Thyroid gland (tissue), 4 donors: ENCODE data around the gene CDC27. TPM values are rescaled to one million over a fixed set of nuclear protein-coding genes. Genes with fewer than 3 reads are reported as not detected.
"Not testable (repeated sequence)": the region's sequence is repeated elsewhere in the genome, so short reads cannot be mapped to it uniquely, and the experiment has no call there.

Experiments
- DNase-seq, 2 donors: peaks; one replicate each; pipeline ENCODE4 v3.0.0-alpha.2; 2019
- H3K27ac ChIP-seq, 3 donors: fragments of 200-600 bp; sonication (generic); 1 replicate in 2 of 3; 2 replicates in 1 of 3; pipeline ENCODE4 v1.5.1; 2016 to 2019; ENCODE audit warnings: mild to moderate bottlenecking in 1 of 3, moderate library complexity in 1 of 3
- H3K27me3 ChIP-seq: fragments of 200-600 bp; sonication (generic); one replicate; pipeline ENCODE4 v1.5.1; 2019
- H3K36me3 ChIP-seq, 2 donors: fragments of 200-600 bp; sonication (generic); one replicate each; pipeline ENCODE4 v1.5.1; 2016 to 2019
- H3K4me1 ChIP-seq, 2 donors: fragments of 200-600 bp; sonication (generic); one replicate each; pipeline ENCODE4 v1.5.1; 2017 to 2019
- H3K4me3 ChIP-seq, 3 donors: fragments of 200-600 bp; sonication (generic); replicated peaks in 1 of 3; 1 replicate in 2 of 3; 2 replicates in 1 of 3; pipeline ENCODE4 v1.5.1; 2016; ENCODE audit warnings: mild to moderate bottlenecking in 1 of 3
- H3K9me3 ChIP-seq: fragments of 200-600 bp; sonication (generic); one replicate; pipeline ENCODE4 v1.5.1; 2017
- POLR2A ChIP-seq, 2 donors: fragments of 450-650 bp; IDR thresholded peaks; one replicate each; pipeline ENCODE4 v1.6.1; 2017; ENCODE audit warnings: antibody characterized with exemption in 2 of 2, mild to moderate bottlenecking in 2 of 2, moderate library complexity in 1 of 2
- WGBS, 2 donors: methylation state at CpG; one replicate each; pipeline ENCODE4 v1.1.5; 2017; 5-methylcytosine and 5-hydroxymethylcytosine counted together
- intact Hi-C: fragments of 100-400 bp; cut with DNase I; formaldehyde crosslinking; loops from one replicate; pipeline ENCODE4 v1.15.1; 2023
- total RNA-seq, 4 donors: library from RNA; depleted of rRNA; stranded (reverse); fragments of >200 nt; gene quantifications; one replicate each; pipeline ENCODE4 v1.2.3, GENCODE V29; 2016
- TF ChIP-seq, protein P1 (sequence below), 6 experiments: fragments of 200-600 bp in 3 of 6; fragments of 450-650 bp in 3 of 6; sonication (generic) in 3 of 6; IDR thresholded peaks; one replicate each; pipeline ENCODE4 v1.5.1; 2016 to 2019; ENCODE audit warnings: antibody characterized with exemption in 6 of 6, mild to moderate bottlenecking in 2 of 6, inconsistent platforms in 1 of 6, moderate library complexity in 1 of 6

Gene CDC27
- total RNA-seq, 4 donors from 2014 or later: 124 to 195 (median 181) TPM

DNA sequence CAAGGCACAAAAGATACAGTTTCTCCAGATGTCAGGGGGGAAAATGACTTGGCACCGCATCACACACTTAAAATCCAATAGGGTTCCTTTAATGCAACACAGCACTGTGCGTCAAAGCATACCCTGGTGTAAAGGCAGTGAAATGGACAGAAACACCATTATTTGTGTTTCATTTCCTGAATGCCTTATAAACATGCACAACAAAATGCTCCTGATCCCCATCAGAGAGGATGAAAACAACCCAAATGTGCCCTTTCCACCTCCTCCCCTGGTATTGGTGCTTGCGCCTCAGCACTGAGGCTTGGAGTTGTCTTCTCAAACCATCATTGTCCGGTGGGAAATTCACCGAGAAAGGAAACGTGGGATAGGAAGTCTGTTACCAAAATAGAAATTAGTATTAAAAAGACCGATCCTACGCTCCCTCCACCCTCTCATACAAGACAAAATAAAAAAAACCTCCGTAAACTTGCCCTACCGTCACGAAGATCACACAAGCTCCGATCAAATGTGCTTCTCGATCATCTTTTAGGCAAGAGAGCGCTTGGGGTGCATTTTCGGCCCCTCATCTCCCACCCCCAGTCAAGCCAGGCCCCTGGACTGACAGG is 722 bp downstream of the CDC27 start:
- WGBS, 2 donors: 1% methylated on average over 15 of the region's 15 CpGs
- intact Hi-C loops: no loop called here
- TF ChIP-seq POLR2A (IDR thresholded peaks at IDR 0.05): no peak
- TF ChIP-seq, protein P1, sequence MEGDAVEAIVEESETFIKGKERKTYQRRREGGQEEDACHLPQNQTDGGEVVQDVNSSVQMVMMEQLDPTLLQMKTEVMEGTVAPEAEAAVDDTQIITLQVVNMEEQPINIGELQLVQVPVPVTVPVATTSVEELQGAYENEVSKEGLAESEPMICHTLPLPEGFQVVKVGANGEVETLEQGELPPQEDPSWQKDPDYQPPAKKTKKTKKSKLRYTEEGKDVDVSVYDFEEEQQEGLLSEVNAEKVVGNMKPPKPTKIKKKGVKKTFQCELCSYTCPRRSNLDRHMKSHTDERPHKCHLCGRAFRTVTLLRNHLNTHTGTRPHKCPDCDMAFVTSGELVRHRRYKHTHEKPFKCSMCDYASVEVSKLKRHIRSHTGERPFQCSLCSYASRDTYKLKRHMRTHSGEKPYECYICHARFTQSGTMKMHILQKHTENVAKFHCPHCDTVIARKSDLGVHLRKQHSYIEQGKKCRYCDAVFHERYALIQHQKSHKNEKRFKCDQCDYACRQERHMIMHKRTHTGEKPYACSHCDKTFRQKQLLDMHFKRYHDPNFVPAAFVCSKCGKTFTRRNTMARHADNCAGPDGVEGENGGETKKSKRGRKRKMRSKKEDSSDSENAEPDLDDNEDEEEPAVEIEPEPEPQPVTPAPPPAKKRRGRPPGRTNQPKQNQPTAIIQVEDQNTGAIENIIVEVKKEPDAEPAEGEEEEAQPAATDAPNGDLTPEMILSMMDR (IDR thresholded peaks at IDR 0.05): no peak
- peak overlapping the region; percentile 50 to 89 (median 72) for H3K4me3 ChIP-seq
- H3K36me3 ChIP-seq: no peaks in the 10 kb centered on the region
- peak overlapping the region; percentile 94 to 98 (median 96) for H3K27ac ChIP-seq
- no peaks in the 10 kb centered on the region for H3K27me3 ChIP-seq
- no peaks in the 10 kb centered on the region for H3K9me3 ChIP-seq
- DNase-seq: no peak
- H3K4me1 ChIP-seq: peaks cover 41 to 46% of the 10 kb centered on the region in 2 donors

DNA sequence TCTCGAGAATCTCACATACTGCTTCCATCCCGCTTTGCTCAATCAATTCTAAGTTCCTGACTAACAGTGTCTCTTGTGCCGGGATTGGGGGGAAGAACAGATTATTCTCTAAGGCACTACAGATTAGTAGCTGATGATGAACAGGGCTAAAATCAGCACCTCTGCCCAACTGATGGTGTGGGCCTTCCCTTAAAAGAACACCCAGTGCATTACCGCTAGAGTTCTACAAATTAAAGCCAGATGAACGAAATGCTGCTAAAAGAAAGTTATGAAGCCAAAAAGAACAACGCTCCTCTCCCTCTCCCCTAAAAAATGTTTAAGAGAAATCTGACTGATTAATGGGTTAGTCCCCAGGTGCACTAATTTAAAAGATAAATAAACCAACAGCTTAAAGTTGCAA is 4.4 kb downstream of the CDC27 start:
- TF ChIP-seq, protein P1 (IDR thresholded peaks at IDR 0.05): no peak
- DNase-seq: no peak
- Histone ChIP-seq H3K4me1 (peaks cover 59 to 65% of the 10 kb centered on the region in 2 donors), H3K9me3 (no peaks in the 10 kb centered on the region), H3K27me3 (no peaks in the 10 kb centered on the region), H3K4me3 (no peak overlapping the region), H3K36me3 (peaks cover 4 to 9% of the 10 kb centered on the region in 2 donors), H3K27ac (peak overlapping the region in 1 of 3 donors; percentile 0)
- WGBS, 2 donors: 80 to 87% methylated on average over 6 of the region's 6 CpGs
- intact Hi-C loops: no loop called here

DNA sequence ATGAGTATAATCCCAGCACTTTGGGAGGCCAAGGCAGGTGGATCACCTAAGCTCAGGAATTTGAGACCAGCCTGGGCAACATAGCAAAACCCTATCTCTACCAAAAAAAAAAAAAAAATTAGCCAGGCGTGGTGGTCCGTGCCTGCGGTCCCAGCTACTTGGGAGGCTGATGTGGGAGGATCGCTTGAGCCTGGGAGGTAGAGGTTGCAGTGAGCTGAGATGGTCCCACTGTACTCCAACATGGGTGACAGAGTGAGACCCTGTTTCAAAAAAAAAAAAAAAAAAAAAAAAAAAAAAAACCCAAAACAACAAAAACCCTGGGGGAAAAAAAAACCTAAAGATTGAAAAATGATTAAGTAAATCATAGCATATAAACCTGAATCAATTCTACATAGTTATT is 8.1 kb downstream of the CDC27 start:
- H3K27me3 ChIP-seq, H3K4me3 ChIP-seq, DNase-seq, intact Hi-C loops, H3K9me3 ChIP-seq, H3K36me3 ChIP-seq: not testable (repeated sequence)
- H3K27ac ChIP-seq: peak overlapping the region in 2 of 3 donors; percentile 21 to 90
- H3K4me1 ChIP-seq: peaks cover 75 to 77% of the 10 kb centered on the region in 2 donors
- 100% methylated on average over 4 of the region's 4 CpGs for WGBS, 2 donors

DNA sequence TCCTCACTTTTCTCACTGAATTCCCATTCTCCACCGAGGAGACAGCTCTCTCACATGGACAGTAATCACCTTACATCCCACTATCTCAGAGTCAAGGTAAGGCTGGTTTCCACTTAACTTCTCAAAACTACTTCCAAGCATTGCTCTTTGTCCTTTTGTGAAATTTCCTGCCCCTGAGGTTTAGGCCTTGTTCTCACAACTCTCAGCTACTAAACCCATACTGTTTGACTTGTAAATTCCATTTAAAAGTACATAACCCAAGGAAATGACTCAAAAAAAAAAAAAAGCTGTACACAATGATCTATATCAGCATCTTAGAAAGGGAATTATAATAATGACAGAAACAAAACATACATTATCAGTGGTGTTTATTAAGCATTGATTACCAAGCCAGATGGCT is 8.8 kb downstream of the CDC27 start:
- H3K27ac ChIP-seq: peak overlapping the region; percentile 31 to 90 (median 90)
- H3K4me1 ChIP-seq: peaks cover 75 to 77% of the 10 kb centered on the region in 2 donors
- no peak for DNase-seq
- no peaks in the 10 kb centered on the region for H3K27me3 ChIP-seq
- WGBS, 2 donors: 73 to 78% methylated on average over 1 of the region's 1 CpG
- no peak for TF ChIP-seq POLR2A (IDR thresholded peaks at IDR 0.05)
- TF ChIP-seq, protein P1 (IDR thresholded peaks at IDR 0.05): no peak
- H3K9me3 ChIP-seq: no peaks in the 10 kb centered on the region
- intact Hi-C loops: no loop called here
- no peak overlapping the region for H3K4me3 ChIP-seq
- peaks cover 5 to 10% of the 10 kb centered on the region in 2 donors for H3K36me3 ChIP-seq

DNA sequence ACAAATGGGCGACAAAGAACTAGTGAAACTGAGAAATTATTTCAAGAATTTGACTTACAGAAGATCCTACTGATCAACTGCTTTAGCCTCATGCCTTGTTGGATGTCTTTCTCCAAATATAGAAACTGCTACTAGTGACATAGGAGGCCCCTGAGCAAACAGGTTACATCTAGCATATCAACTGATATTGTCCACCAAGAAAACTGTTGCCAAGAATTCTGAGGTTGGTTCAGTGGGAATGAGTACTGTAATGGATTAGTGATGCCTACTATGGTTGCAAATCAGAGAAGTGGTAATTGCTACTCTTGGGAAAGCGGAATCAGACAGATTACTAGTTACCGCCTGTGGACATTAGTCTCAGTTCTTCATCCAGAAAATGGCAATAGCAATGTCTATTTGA is 10.0 kb downstream of the CDC27 start:
- intact Hi-C loops: no loop called here
- no peak for TF ChIP-seq POLR2A (IDR thresholded peaks at IDR 0.05)
- TF ChIP-seq, protein P1 (IDR thresholded peaks at IDR 0.05): no peak
- Histone ChIP-seq H3K9me3 (no peaks in the 10 kb centered on the region), H3K27me3 (no peaks in the 10 kb centered on the region), H3K36me3 (peaks cover 5 to 13% of the 10 kb centered on the region in 2 donors), H3K4me1 (peaks cover 71 to 76% of the 10 kb centered on the region in 2 donors), H3K4me3 (no peak overlapping the region), H3K27ac (peak overlapping the region; percentile 88 to 90 (median 90))
- WGBS, 2 donors: 85 to 99% methylated on average over 3 of the region's 3 CpGs
- DNase-seq: no peak
